Osteoblast (primary cell): ENCODE results near the gene STUM. TPM values are rescaled to one million over a fixed set of nuclear protein-coding genes. Genes with fewer than 3 reads are reported as not detected.

Experiments used
- DNase-seq: peaks from one replicate; pipeline ENCODE4 v3.0.0; 2011; ENCODE audit warnings: low spot score, mixed read lengths; ENCODE audit not compliant: insufficient read length; ENCODE audit errors: missing footprints
- H2AFZ ChIP-seq: 2 replicates; pipeline ENCODE4 v1.6.0; 2011; ENCODE audit warnings: mild to moderate bottlenecking, low read length
- H3K27ac ChIP-seq: 2 replicates; pipeline ENCODE4 v1.5.1; 2011; ENCODE audit warnings: mild to moderate bottlenecking, low read depth, low read length, moderate library complexity
- H3K27me3 ChIP-seq: 2 replicates; pipeline ENCODE4 v1.6.0; 2012; ENCODE audit warnings: mild to moderate bottlenecking, control low read depth, inconsistent platforms, low read length, moderate library complexity; ENCODE audit not compliant: insufficient read depth
- H3K36me3 ChIP-seq: 2 replicates; pipeline ENCODE4 v1.5.1; 2011; ENCODE audit warnings: mild to moderate bottlenecking, low read length, control low read depth, moderate library complexity; ENCODE audit not compliant: insufficient read depth
- H3K4me1 ChIP-seq: 2 replicates; pipeline ENCODE4 v1.5.1; 2011; ENCODE audit warnings: mild to moderate bottlenecking, low read length, control low read depth, moderate library complexity; ENCODE audit not compliant: insufficient read depth
- H3K4me2 ChIP-seq: 2 replicates; pipeline ENCODE4 v1.6.0; 2011; ENCODE audit warnings: mild to moderate bottlenecking, low read length; ENCODE audit not compliant: insufficient read depth
- H3K4me3 ChIP-seq: fragments of 200-600 bp; sonication (generic); 3 replicates; pipeline ENCODE4 v1.5.1; 2012; ENCODE audit warnings: mild to moderate bottlenecking, low read length, inconsistent platforms; ENCODE audit not compliant: insufficient read depth
- H3K79me2 ChIP-seq: 2 replicates; pipeline ENCODE4 v1.6.0; 2012; ENCODE audit warnings: mild to moderate bottlenecking, low read length, control low read depth, inconsistent platforms; ENCODE audit not compliant: insufficient read depth
- H3K9me3 ChIP-seq: 2 replicates; pipeline ENCODE4 v1.5.1; 2011; ENCODE audit warnings: low read depth, low read length, control low read depth
- H4K20me1 ChIP-seq: 2 replicates; pipeline ENCODE4 v1.6.0; 2012; ENCODE audit warnings: mild to moderate bottlenecking, low read length, control low read depth; ENCODE audit not compliant: insufficient read depth
- CTCF ChIP-seq: IDR thresholded peaks from 2 replicates; pipeline ENCODE4 v1.5.1; 2011; ENCODE audit warnings: mild to moderate bottlenecking, low read depth, low read length, moderate library complexity; ENCODE audit errors: extremely low read depth
- total RNA-seq: library from RNA; depleted of rRNA; stranded (reverse); fragments of >200 nt; gene quantifications from 2 replicates; pipeline ENCODE4 v1.2.3, GENCODE V29; 2012

STUM gene
- total RNA-seq, 1 donor = under 0.01 TPM

- H3K4me3 ChIP-seq = no peak overlapping the region
- H3K4me1 ChIP-seq = peaks cover 26% of the 10 kb centered on the region
- TF ChIP-seq CTCF = no peak
- no peaks in the 10 kb centered on the region for H4K20me1 ChIP-seq
- no peaks in the 10 kb centered on the region for H3K9me3 ChIP-seq
- no peaks in the 10 kb centered on the region for H3K79me2 ChIP-seq
- H3K4me2 ChIP-seq = no peak overlapping the region
- no peaks in the 10 kb centered on the region for H3K27me3 ChIP-seq
- no peak for DNase-seq
- H3K36me3 ChIP-seq = no peaks in the 10 kb centered on the region
- peak overlapping the region; percentile 94 for H2AFZ ChIP-seq
- no peak overlapping the region for H3K27ac ChIP-seq
These were observed 104.9 kb downstream of the STUM start for GRCh38 chr1:226653311-226653921.

GRCh38 chr1:226654046-226654667 is 105.6 kb downstream of the STUM start:
- Histone ChIP-seq H3K4me2 (peak overlapping the region; percentile 35), H3K4me1 (peaks cover 26% of the 10 kb centered on the region), H3K36me3 (no peaks in the 10 kb centered on the region), H3K27me3 (no peaks in the 10 kb centered on the region), H3K27ac (no peak overlapping the region), H2AFZ (peak overlapping the region; percentile 94), H3K9me3 (no peaks in the 10 kb centered on the region), H4K20me1 (no peaks in the 10 kb centered on the region), H3K4me3 (no peak overlapping the region), H3K79me2 (no peaks in the 10 kb centered on the region)
- DNase-seq = no peak
- TF ChIP-seq CTCF = no peak

- Histone ChIP-seq H3K79me2 (no peaks in the 10 kb centered on the region), H3K4me3 (no peak overlapping the region), H3K36me3 (no peaks in the 10 kb centered on the region), H2AFZ (peak overlapping the region; percentile 29), H3K9me3 (no peaks in the 10 kb centered on the region), H3K4me1 (peaks cover 26% of the 10 kb centered on the region), H3K4me2 (no peak overlapping the region), H3K27ac (no peak overlapping the region), H4K20me1 (no peaks in the 10 kb centered on the region), H3K27me3 (no peaks in the 10 kb centered on the region)
- DNase-seq = no peak
- TF ChIP-seq CTCF = no peak
These were observed 106.1 kb downstream of the STUM start for GRCh38 chr1:226654668-226655055.

GRCh38 chr1:226655251-226656163 is 106.9 kb downstream of the STUM start:
- H3K4me2 ChIP-seq = no peak overlapping the region

More at GRCh38 chr1:226655251-226656163, 106.9 kb downstream of the STUM start:
- Histone ChIP-seq H2AFZ (no peak overlapping the region), H3K4me3 (no peak overlapping the region), H3K4me1 (peaks cover 26% of the 10 kb centered on the region), H3K27ac (no peak overlapping the region), H3K79me2 (no peaks in the 10 kb centered on the region), H3K27me3 (no peaks in the 10 kb centered on the region), H4K20me1 (no peaks in the 10 kb centered on the region), H3K36me3 (no peaks in the 10 kb centered on the region), H3K9me3 (no peaks in the 10 kb centered on the region)
- no peak for TF ChIP-seq CTCF
- no peak for DNase-seq
